Measurements from ENCODE around the gene OR7C1.

Gene OR7C1

DNA sequence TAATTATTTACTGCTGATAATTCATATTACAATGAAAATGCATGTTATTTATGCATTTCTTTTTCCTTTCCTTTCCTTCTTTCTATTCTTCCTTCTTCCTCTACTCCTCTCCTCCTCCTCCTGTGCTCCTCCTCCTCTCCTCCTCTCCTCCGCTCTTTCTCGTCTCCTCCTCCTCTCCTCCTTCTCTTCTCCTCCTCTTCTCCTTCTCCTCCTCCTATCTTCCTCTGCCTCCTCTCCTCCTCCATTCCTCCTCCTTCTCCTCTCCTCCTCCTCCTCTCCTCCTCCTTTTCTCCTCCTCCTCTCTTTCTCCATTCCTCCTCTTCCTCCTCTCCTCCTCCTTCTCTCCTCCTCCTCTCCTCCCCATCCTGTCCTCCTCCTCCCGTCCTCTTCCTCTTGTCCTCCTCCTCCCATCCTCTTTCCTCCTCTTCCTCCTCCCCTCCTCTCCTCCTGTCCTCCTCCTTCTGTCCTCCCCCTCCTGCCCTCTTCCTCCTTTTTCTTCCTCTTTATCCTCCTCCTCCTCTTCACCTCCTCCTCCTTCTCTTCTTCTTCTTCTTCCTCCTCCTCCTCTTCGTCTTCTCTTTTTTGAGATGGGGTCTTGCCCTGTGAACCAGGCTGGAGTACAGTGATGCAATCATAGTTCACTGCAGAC, 71.4 kb downstream of the OR7C1 start:
- no peak for DNase-seq

DNA sequence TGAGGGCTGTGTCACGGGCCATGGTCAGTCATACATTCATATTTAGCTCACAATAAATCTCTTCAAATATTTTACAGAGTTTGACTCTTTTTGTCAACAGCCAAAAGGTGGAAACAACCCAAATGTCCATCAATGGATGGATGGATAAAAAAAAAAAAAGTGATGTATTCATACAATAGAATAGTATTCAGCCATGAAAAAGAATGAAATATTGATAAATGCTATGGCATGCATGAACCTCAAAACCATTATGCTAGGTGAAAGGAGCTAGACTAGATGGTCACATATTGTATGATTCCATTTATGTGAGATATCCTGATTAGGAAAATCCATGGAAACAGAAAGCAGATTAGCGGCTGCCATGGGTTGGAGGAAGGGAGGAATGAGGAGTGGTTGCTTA, 72.9 kb downstream of the OR7C1 start:
- DNase-seq: no peak

DNA sequence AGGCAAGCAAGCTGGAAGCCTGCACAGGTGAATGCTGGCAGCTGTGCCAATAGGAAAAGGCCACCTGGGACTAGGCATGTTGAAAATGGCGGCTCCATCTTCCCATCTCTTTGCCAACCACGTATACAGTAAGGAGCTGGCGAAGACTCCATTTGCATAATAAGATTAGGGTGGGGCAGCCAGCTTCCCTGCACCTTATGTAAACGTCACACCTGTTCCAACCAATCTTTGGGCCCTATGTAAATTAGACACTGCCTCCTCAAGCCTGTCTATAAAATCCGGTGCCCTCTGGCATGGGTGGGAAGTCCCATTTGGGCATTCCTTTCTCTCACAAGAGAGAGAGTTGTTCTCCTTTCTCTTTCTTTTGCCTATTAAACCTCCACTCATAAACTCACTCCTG, 73.4 kb downstream of the OR7C1 start:
- DNase-seq: no peak

DNA sequence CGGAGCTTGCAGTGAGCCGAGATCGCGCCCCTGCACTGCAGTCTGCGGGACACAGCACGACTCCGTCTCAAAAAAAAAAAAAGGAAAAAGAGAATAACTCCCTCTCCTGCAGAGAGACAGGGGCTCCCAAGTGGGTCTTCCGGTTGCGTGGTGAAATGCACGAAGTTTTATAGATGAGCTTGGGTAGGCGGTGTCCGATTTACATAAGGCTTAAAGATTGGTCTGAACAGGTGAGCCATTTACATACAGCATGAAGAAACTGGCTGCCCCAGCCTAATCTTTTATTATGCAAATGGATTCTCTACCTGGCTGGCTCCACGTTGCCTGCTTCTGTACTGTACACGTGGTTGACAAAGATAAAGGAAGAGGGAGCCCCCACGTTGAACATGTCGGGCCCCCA, 76.2 kb downstream of the OR7C1 start:
- no peak for DNase-seq

DNA sequence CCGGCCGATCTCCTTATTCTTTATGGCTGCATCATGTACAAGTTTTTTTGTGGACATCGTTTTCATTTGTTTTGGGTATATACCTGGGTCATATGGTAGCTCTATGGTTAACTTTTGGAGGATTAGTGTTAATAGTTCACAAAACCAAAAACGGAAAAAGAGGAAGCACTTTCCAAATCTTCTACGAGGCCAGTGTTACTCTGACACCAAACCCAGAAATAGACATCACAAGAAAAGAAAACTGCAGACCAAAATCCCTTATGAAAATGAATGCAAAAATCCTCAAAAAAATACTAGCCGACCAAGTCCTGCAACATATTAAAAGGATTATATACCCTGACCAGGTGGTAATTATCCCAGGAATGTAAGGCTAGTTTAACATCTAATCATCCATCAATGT, 86.4 kb downstream of the OR7C1 start:
- DNase-seq: no peak
